GM23248 (cell line): Measurements from ENCODE around the gene CORO7. TPM values are rescaled to one million over a fixed set of nuclear protein-coding genes. Genes with fewer than 3 reads are reported as not detected.

Experiments
- DNase-seq: peaks from one replicate; pipeline ENCODE4 v3.0.0-alpha.2; 2015
- H2AFZ ChIP-seq: fragments of 200-600 bp; sonication (generic); 2 replicates; pipeline ENCODE4 v1.6.1; 2016; ENCODE audit warnings: antibody characterized with exemption
- H3F3A ChIP-seq: fragments of 200-600 bp; sonication (generic); 2 replicates; pipeline ENCODE4 v1.6.1; 2016; ENCODE audit warnings: mild to moderate bottlenecking, antibody characterized with exemption, mixed run types; ENCODE audit not compliant: insufficient read depth
- H3K27ac ChIP-seq: fragments of 200-600 bp; sonication (generic); 2 replicates; pipeline ENCODE4 v1.5.1; 2016; ENCODE audit warnings: mild to moderate bottlenecking
- H3K27me3 ChIP-seq: fragments of 200-600 bp; sonication (generic); replicated peaks from 2 replicates; pipeline ENCODE4 v1.6.1; 2016; ENCODE audit warnings: mild to moderate bottlenecking; ENCODE audit not compliant: insufficient read depth
- H3K36me3 ChIP-seq: fragments of 200-600 bp; sonication (generic); 2 replicates; pipeline ENCODE4 v1.6.1; 2016; ENCODE audit warnings: low read depth, mild to moderate bottlenecking
- H3K4me1 ChIP-seq: fragments of 200-600 bp; sonication (generic); 2 replicates; pipeline ENCODE4 v1.6.1; 2016; ENCODE audit warnings: mild to moderate bottlenecking; ENCODE audit not compliant: insufficient read depth
- H3K4me2 ChIP-seq: fragments of 200-600 bp; sonication (generic); one replicate; pipeline ENCODE4 v1.6.1; 2016; ENCODE audit warnings: mild to moderate bottlenecking; ENCODE audit not compliant: unreplicated experiment
- H3K4me3 ChIP-seq: fragments of 200-600 bp; sonication (generic); 2 replicates; pipeline ENCODE4 v1.5.1; 2016; ENCODE audit warnings: mild to moderate bottlenecking
- H3K79me2 ChIP-seq: fragments of 200-600 bp; sonication (generic); 2 replicates; pipeline ENCODE4 v1.6.1; 2016; ENCODE audit warnings: mild to moderate bottlenecking; ENCODE audit not compliant: insufficient read depth
- H3K9ac ChIP-seq: fragments of 200-600 bp; sonication (generic); 2 replicates; pipeline ENCODE4 v1.6.1; 2016; ENCODE audit warnings: mild to moderate bottlenecking
- H3K9me2 ChIP-seq: fragments of 200-600 bp; sonication (generic); 2 replicates; pipeline ENCODE4 v1.6.1; 2016; ENCODE audit warnings: mixed run types, mild to moderate bottlenecking, moderate library complexity; ENCODE audit not compliant: insufficient read depth
- H3K9me3 ChIP-seq: fragments of 200-600 bp; sonication (generic); one replicate; pipeline ENCODE4 v1.6.1; 2017; ENCODE audit warnings: low read depth
- H4K20me1 ChIP-seq: fragments of 200-600 bp; sonication (generic); 2 replicates; pipeline ENCODE4 v1.6.0; 2016; ENCODE audit not compliant: insufficient read depth
- EZH2 ChIP-seq: fragments of 200-600 bp; sonication (generic); IDR thresholded peaks from 2 replicates; pipeline ENCODE4 v1.6.1; 2018; ENCODE audit warnings: antibody characterized with exemption, mild to moderate bottlenecking; ENCODE audit not compliant: insufficient read depth, poor library complexity, severe bottlenecking
- EZH2phosphoT487 ChIP-seq: fragments of 200-600 bp; sonication (generic); IDR thresholded peaks from 2 replicates; pipeline ENCODE4 v1.6.1; 2018; ENCODE audit warnings: antibody characterized with exemption, moderate library complexity, mild to moderate bottlenecking, low read depth; ENCODE audit not compliant: insufficient read depth
- WGBS, 2 experiments: methylation state at CpG; one replicate each; pipeline ENCODE4 v1.1.6; 2015 to 2017; ENCODE audit warnings: low lambda C conversion rate in 2 of 2, low coverage in 1 of 2; ENCODE audit errors: missing lambda C conversion rate in 2 of 2; 5-methylcytosine and 5-hydroxymethylcytosine counted together
- in situ Hi-C: fragments of 300-500 bp; cut with MboI; formaldehyde crosslinking; loops from 2 replicates; pipeline ENCODE4 v1.15.0; 2020
- polyA plus RNA-seq: library from polyadenylated mRNA; unstranded; fragments of >200 nt; fragmentation: Nextera tagmentation; extraction: Ambion mirVana; gene quantifications from 2 replicates; pipeline ENCODE4 v1.2.1, GENCODE V29; 2016
- total RNA-seq: library from RNA; depleted of rRNA; stranded (reverse); fragments of >200 nt; shearing (Covaris generic); gene quantifications from 2 replicates; pipeline ENCODE4 v1.2.3, GENCODE V29; 2014

CORO7 gene
- total and polyA plus RNA-seq, 2 experiments from 2014 or later: 7.3 to 13.2 TPM

DNA sequence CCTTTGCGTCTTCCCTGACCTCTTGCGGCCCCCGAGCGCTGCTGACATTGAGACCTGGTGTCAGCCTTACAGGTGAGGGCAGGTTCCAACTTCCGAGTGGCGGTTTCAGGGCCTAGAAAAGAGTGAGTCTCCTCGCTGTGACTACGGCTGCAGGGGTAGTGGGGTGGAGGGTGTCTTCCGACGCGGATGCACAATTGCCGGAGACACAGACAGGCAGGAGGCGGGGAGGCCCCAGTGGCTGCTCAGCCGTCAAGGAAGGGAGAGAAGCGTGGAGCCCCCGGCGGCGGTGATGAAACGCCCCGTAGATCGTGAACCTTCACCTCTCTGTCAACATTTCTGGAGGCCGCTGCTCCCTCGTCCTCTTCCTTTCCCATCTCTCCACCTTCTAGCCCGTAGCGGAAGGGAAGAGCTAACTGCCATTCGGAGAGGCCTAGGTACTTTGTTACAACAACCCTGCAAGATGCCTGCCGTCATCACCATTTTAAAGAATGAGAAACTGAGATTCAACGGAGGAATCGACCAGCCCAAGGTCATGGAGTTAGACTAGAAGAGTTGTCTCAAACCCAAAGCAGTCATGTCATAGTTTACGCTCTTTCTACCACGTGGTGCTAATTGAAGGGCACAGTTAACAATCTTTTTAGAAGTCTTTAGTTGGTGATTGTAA is 9.8 kb upstream of the CORO7 start:
- no peaks in the 10 kb centered on the region for H3F3A ChIP-seq
- H2AFZ ChIP-seq: peak overlapping the region; percentile 67
- no peaks in the 10 kb centered on the region for H3K9me3 ChIP-seq
- H3K9ac ChIP-seq: peak overlapping the region; percentile 96
- H3K4me1 ChIP-seq: peaks cover 15% of the 10 kb centered on the region
- H4K20me1 ChIP-seq: no peaks in the 10 kb centered on the region
- in situ Hi-C loops: no loop called here
- no peaks in the 10 kb centered on the region for H3K27me3 ChIP-seq
- TF ChIP-seq EZH2phosphoT487 (no peak), EZH2 (no peak)
- H3K4me3 ChIP-seq: peak overlapping the region; percentile 93
- H3K27ac ChIP-seq: peak overlapping the region; percentile 93
- H3K4me2 ChIP-seq: peak overlapping the region; percentile 93
- H3K9me2 ChIP-seq: no peaks in the 10 kb centered on the region
- 0 out of 2 replicates have a peak, but pooled peaks cover 4% of the 10 kb centered on the region for H3K36me3 ChIP-seq
- 4 to 5% methylated on average over 31 of the region's 31 CpGs for WGBS, 2 experiments
- peaks cover 55% of the 10 kb centered on the region for H3K79me2 ChIP-seq
- peak; percentile 50 for DNase-seq

DNA sequence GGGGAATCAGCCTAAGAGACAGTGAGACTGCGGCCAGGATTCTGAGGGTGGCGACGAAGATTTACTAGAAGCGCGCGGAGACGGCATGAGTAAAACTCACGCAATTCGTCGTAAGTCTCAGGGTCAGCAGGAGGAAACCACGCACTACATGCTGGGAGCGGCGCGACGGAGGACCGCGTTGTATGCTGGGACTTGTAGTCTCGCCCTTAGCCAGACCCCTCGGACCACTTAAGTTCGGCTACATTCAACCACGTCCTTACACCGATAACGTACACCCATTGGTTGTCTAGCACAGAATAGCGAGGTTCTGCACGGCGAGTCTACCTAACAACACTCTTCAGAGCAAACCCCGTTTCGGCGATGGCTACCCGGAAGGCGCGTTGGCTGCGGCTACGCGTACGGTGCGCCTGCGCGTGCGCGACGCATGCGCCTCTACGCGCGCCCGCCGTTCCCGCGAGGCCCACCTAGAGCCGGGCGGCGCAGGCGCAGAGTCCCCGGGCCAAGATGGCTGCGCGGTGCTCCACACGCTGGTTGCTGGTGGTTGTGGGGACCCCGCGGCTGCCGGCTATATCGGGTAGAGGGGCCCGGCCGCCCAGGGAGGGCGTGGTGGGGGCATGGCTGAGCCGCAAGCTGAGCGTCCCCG is 9.1 kb upstream of the CORO7 start, which contains the start of gene DNAJA3:
TSS of gene DNAJA3 (plus strand) at position 491 of the 643 bp plus-strand sequence. CDS start at position 505, 14 bp downstream.
- Histone ChIP-seq H3K79me2 (peaks cover 48% of the 10 kb centered on the region), H3K9ac (peak within 1 kb of the TSS; percentile 96), H3K9me3 (no peaks in the 10 kb centered on the region), H3K27ac (peak within 1 kb of the TSS; percentile 93), H3K4me2 (peak within 1 kb of the TSS; percentile 93), H3F3A (no peaks in the 10 kb centered on the region), H3K36me3 (no peaks in the 10 kb centered on the region), H3K4me1 (peaks cover 15% of the 10 kb centered on the region), H2AFZ (peak within 1 kb of the TSS; percentile 67), H3K27me3 (no peaks in the 10 kb centered on the region), H4K20me1 (no peaks in the 10 kb centered on the region), H3K4me3 (peak within 1 kb of the TSS; percentile 93), H3K9me2 (no peaks in the 10 kb centered on the region)
- DNase-seq: peak; percentile 99
- in situ Hi-C loops: no loop called here
- TF ChIP-seq EZH2 (no peak), EZH2phosphoT487 (no peak)
- 0 to 1% methylated on average over 62 to 66 of the region's 68 CpGs for WGBS, 2 experiments

DNA sequence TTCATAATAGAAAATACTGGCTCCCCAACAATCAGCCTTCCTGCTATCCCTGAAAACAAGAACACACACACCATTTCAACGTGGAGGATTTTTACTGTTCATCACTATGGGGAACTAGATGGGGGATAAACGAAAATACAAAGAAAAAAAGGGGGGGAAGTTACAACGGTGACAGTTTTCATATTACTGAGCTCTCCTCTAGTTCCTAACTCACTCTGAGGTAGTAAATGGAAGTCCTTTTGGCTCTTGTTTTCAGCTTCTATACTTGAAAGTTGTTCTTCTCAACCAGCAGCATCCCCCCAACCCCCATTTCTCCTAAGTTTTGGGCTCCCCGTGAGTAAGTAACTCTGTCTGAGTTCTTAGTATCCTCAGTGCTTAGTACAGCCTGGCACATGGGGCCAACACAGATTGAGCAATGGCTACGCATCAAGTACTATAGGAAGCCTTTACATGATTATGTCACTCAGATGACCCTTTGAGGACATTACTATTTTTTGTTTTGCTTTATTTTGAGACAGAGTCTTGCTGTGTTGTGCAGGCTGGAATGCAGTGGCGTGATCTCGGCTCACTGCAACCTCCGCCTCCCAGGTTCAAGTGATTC is 4.2 kb upstream of the CORO7 start:
- in situ Hi-C loops: no loop called here

DNA sequence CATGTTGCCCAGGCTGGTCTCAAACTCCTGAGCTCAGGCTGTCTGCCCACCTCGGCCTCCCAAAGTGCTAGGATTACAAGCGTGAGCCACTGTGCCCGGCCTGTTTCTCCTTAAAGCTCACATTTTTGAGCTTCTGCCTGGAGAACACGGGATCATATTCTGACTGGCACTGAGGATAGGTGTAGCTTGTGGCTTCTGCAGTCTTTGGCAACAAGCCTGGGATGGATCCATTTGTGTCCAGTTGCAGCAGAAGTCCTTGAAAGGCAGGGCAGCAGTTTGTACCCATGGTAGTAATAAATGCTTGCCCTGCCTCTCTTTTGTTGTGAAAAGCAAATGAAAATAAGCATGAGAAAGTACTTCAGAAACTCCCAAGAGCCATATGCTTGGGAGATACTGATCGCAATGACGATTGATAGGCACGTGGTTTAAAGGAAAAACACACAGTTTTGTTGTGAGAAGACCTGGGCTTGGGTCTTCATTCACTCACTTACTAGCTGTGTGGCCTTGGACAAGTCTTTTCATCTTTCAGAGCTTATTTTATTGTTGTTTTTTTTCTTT is 3.1 kb upstream of the CORO7 start:
- Histone ChIP-seq H3K27ac (no peak overlapping the region), H3K4me2 (no peak overlapping the region), H2AFZ (no peak overlapping the region), H3K4me1 (peaks cover 7% of the 10 kb centered on the region; the same call in 1 of the 2 replicates), H3K79me2 (peaks cover 12% of the 10 kb centered on the region), H3K4me3 (no peak overlapping the region), H3F3A (peaks cover 10% of the 10 kb centered on the region; the same call in 1 of the 2 replicates), H3K9me3 (no peaks in the 10 kb centered on the region), H4K20me1 (no peaks in the 10 kb centered on the region), H3K9ac (no peak overlapping the region), H3K36me3 (no peaks in the 10 kb centered on the region), H3K9me2 (no peaks in the 10 kb centered on the region), H3K27me3 (no peaks in the 10 kb centered on the region)
- TF ChIP-seq EZH2 (no peak), EZH2phosphoT487 (no peak)
- no peak for DNase-seq
- 80 to 82% methylated on average over 7 of the region's 7 CpGs for whole genome bisulfite sequencing, 2 experiments
- in situ Hi-C loops: no loop called here

More for the DNA sequence above, 4.2 kb upstream of the CORO7 start:
- H3K4me2 ChIP-seq: no peak overlapping the region
- peaks cover 4% of the 10 kb centered on the region; the same call in 1 of the 2 replicates for H3K4me1 ChIP-seq
- no peaks in the 10 kb centered on the region for H3K27me3 ChIP-seq
- no peak for TF ChIP-seq EZH2
- TF ChIP-seq EZH2phosphoT487: no peak
- no peak for DNase-seq
- H2AFZ ChIP-seq: no peak overlapping the region
- 74 to 75% methylated on average over 8 of the region's 8 CpGs for WGBS, 2 experiments
- H3K36me3 ChIP-seq: no peaks in the 10 kb centered on the region
- H3K9me3 ChIP-seq: no peaks in the 10 kb centered on the region
- H3K79me2 ChIP-seq: 0 out of 2 replicates have a peak, but pooled peaks cover 1% of the 10 kb centered on the region
- H3K9me2 ChIP-seq: no peaks in the 10 kb centered on the region
- no peaks in the 10 kb centered on the region for H3F3A ChIP-seq
- no peak overlapping the region for H3K27ac ChIP-seq
- H4K20me1 ChIP-seq: no peaks in the 10 kb centered on the region
- no peak overlapping the region for H3K9ac ChIP-seq
- no peak overlapping the region for H3K4me3 ChIP-seq
